Measurements from ENCODE around the gene RFX4.

RFX4 gene

DNA sequence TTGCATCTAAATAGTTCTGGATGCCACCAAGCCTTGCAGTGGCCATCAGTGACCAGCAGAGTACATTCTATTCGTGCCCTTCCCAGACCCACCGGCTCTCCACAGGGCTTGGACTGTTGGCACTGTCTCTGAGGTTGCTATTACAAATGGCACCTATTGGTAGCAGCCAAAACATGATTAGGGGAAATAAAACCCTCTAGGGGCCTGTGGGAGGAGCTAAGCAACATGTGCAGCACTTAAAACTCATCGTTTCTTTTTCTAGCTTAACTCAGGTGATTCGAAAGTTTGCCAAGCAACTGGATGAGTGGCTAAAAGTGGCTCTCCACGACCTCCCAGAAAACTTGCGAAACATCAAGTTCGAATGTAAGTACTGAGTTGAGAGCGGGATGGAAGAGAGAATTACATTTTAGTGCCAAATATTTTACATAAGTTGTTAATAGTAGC, 126.3 kb downstream of the RFX4 start:
- H3K9ac ChIP-seq (ENCODE audit: low read depth in 1 of 2, low read length in 2 of 2): no peak overlapping the region

GRCh38 chr12:106710143-106710893, 127.5 kb downstream of the RFX4 start:
- no peak overlapping the region for H3K27ac ChIP-seq (ENCODE audit: low read depth in 2 of 2, low read length in 2 of 2)

More for the DNA sequence above, 126.3 kb downstream of the RFX4 start:
- no peak overlapping the region for H3K27ac ChIP-seq (ENCODE audit: low read depth in 2 of 2, low read length in 2 of 2)
- no peaks in the 10 kb centered on the region for H3K36me3 ChIP-seq (ENCODE audit: control insufficient read depth in 2 of 2, insufficient read depth in 2 of 2, low read length in 2 of 2)
- H3K9me3 ChIP-seq (ENCODE audit: control insufficient read depth in 2 of 2, low read length in 2 of 2): no peaks in the 10 kb centered on the region
- no peaks in the 10 kb centered on the region for H3K27me3 ChIP-seq (ENCODE audit: control insufficient read depth in 2 of 2, insufficient read depth in 2 of 2, low read length in 2 of 2)
- H3K4me1 ChIP-seq (ENCODE audit: control insufficient read depth in 2 of 2, insufficient read depth in 2 of 2, low read length in 2 of 2): peaks cover 7 to 13% of the 10 kb centered on the region in 2 donors
- H3K4me3 ChIP-seq (ENCODE audit: low read length in 2 of 2): no peak overlapping the region

GRCh38 chr12:106711316-106711715, 128.5 kb downstream of the RFX4 start:
- H3K9me3 ChIP-seq (ENCODE audit: control insufficient read depth in 2 of 2, low read length in 2 of 2): no peaks in the 10 kb centered on the region
- H3K4me1 ChIP-seq (ENCODE audit: control insufficient read depth in 2 of 2, insufficient read depth in 2 of 2, low read length in 2 of 2): peaks cover 7 to 16% of the 10 kb centered on the region in 2 donors
- H3K4me3 ChIP-seq (ENCODE audit: low read length in 2 of 2): no peak overlapping the region
- H3K36me3 ChIP-seq (ENCODE audit: control insufficient read depth in 2 of 2, insufficient read depth in 2 of 2, low read length in 2 of 2): no peaks in the 10 kb centered on the region
- no peak overlapping the region for H3K9ac ChIP-seq (ENCODE audit: low read depth in 1 of 2, low read length in 2 of 2)
- no peak overlapping the region for H3K27ac ChIP-seq (ENCODE audit: low read depth in 2 of 2, low read length in 2 of 2)
- H3K27me3 ChIP-seq (ENCODE audit: control insufficient read depth in 2 of 2, insufficient read depth in 2 of 2, low read length in 2 of 2): no peaks in the 10 kb centered on the region

More at GRCh38 chr12:106710143-106710893, 127.5 kb downstream of the RFX4 start:
- Histone ChIP-seq H3K9ac (ENCODE audit: low read depth in 1 of 2, low read length in 2 of 2) (no peak overlapping the region), H3K27me3 (ENCODE audit: control insufficient read depth in 2 of 2, insufficient read depth in 2 of 2, low read length in 2 of 2) (no peaks in the 10 kb centered on the region), H3K4me3 (ENCODE audit: low read length in 2 of 2) (no peak overlapping the region), H3K9me3 (ENCODE audit: control insufficient read depth in 2 of 2, low read length in 2 of 2) (no peaks in the 10 kb centered on the region), H3K4me1 (ENCODE audit: control insufficient read depth in 2 of 2, insufficient read depth in 2 of 2, low read length in 2 of 2) (peaks cover 7 to 13% of the 10 kb centered on the region in 2 donors), H3K36me3 (ENCODE audit: control insufficient read depth in 2 of 2, insufficient read depth in 2 of 2, low read length in 2 of 2) (no peaks in the 10 kb centered on the region)

DNA sequence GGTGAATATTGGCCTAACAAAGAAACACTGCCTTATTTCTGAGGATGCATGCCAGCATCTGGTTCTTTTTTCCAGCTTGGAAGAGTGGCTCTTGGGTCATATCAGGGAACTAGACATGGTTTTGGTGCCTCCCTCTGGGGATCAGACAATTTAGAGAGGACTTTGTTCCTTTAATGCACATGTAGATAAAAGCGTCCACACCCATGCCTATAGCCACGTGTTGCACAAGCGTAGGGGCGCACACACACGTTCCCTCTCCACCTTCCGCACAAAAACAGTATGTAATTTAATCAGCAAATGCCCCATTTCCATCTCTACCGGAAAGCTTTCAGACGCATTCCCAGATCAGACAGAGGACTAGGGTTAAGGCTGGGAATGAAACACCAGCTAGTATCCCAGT, 130.0 kb downstream of the RFX4 start:
- no peaks in the 10 kb centered on the region for H3K9me3 ChIP-seq (ENCODE audit: control insufficient read depth in 2 of 2, low read length in 2 of 2)
- no peaks in the 10 kb centered on the region for H3K27me3 ChIP-seq (ENCODE audit: control insufficient read depth in 2 of 2, insufficient read depth in 2 of 2, low read length in 2 of 2)
- no peak overlapping the region for H3K4me3 ChIP-seq (ENCODE audit: low read length in 2 of 2)
- H3K36me3 ChIP-seq (ENCODE audit: control insufficient read depth in 2 of 2, insufficient read depth in 2 of 2, low read length in 2 of 2): no peaks in the 10 kb centered on the region
- peaks cover 7 to 16% of the 10 kb centered on the region in 2 donors for H3K4me1 ChIP-seq (ENCODE audit: control insufficient read depth in 2 of 2, insufficient read depth in 2 of 2, low read length in 2 of 2)
- peak overlapping the region in 1 of 2 donors; percentile 12 for H3K27ac ChIP-seq (ENCODE audit: low read depth in 2 of 2, low read length in 2 of 2)
- no peak overlapping the region for H3K9ac ChIP-seq (ENCODE audit: low read depth in 1 of 2, low read length in 2 of 2)

- H3K4me3 ChIP-seq (ENCODE audit: low read length in 2 of 2): no peak overlapping the region
- H3K27me3 ChIP-seq (ENCODE audit: control insufficient read depth in 2 of 2, insufficient read depth in 2 of 2, low read length in 2 of 2): peaks cover 0 to 2% of the 10 kb centered on the region in 2 donors
- H3K4me1 ChIP-seq (ENCODE audit: control insufficient read depth in 2 of 2, insufficient read depth in 2 of 2, low read length in 2 of 2): peaks cover 7 to 16% of the 10 kb centered on the region in 2 donors
- H3K9me3 ChIP-seq (ENCODE audit: control insufficient read depth in 2 of 2, low read length in 2 of 2): no peaks in the 10 kb centered on the region
- H3K9ac ChIP-seq (ENCODE audit: low read depth in 1 of 2, low read length in 2 of 2): no peak overlapping the region
- H3K36me3 ChIP-seq (ENCODE audit: control insufficient read depth in 2 of 2, insufficient read depth in 2 of 2, low read length in 2 of 2): no peaks in the 10 kb centered on the region
- no peak overlapping the region for H3K27ac ChIP-seq (ENCODE audit: low read depth in 2 of 2, low read length in 2 of 2)
Measured at GRCh38 chr12:106714926-106715325, 132.1 kb downstream of the RFX4 start.

DNA sequence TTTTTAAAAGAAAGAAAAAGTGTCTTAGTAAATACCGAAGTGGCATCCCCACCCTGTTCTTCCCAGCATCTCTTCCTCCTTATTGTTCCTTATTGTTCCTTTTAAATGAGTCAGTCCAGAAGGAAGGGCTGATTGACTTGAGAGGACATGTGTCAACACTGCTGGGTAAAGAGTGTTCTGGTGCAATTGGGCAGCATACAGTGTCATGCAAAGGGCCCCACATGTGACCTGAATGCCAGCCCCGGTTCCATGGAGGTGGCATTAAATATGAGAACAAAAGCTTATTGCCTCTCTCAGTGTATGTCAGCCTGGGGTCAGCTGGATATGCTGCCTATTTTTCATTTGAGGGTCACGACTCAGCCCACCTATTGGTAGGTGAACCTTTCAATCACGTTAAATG, 132.8 kb downstream of the RFX4 start:
- Histone ChIP-seq H3K27me3 (ENCODE audit: control insufficient read depth in 2 of 2, insufficient read depth in 2 of 2, low read length in 2 of 2) (peaks cover 0 to 2% of the 10 kb centered on the region in 2 donors), H3K4me1 (ENCODE audit: control insufficient read depth in 2 of 2, insufficient read depth in 2 of 2, low read length in 2 of 2) (peaks cover 7 to 16% of the 10 kb centered on the region in 2 donors), H3K27ac (ENCODE audit: low read depth in 2 of 2, low read length in 2 of 2) (peak overlapping the region in 1 of 2 donors; percentile 17), H3K9me3 (ENCODE audit: control insufficient read depth in 2 of 2, low read length in 2 of 2) (no peaks in the 10 kb centered on the region), H3K9ac (ENCODE audit: low read depth in 1 of 2, low read length in 2 of 2) (no peak overlapping the region), H3K36me3 (ENCODE audit: control insufficient read depth in 2 of 2, insufficient read depth in 2 of 2, low read length in 2 of 2) (no peaks in the 10 kb centered on the region), H3K4me3 (ENCODE audit: low read length in 2 of 2) (no peak overlapping the region)

GRCh38 chr12:106717673-106718072, 134.9 kb downstream of the RFX4 start:
- Histone ChIP-seq H3K27me3 (ENCODE audit: control insufficient read depth in 2 of 2, insufficient read depth in 2 of 2, low read length in 2 of 2) (peaks cover 0 to 2% of the 10 kb centered on the region in 2 donors), H3K36me3 (ENCODE audit: control insufficient read depth in 2 of 2, insufficient read depth in 2 of 2, low read length in 2 of 2) (no peaks in the 10 kb centered on the region), H3K27ac (ENCODE audit: low read depth in 2 of 2, low read length in 2 of 2) (no peak overlapping the region), H3K4me1 (ENCODE audit: control insufficient read depth in 2 of 2, insufficient read depth in 2 of 2, low read length in 2 of 2) (peaks cover under 1 to 8% of the 10 kb centered on the region in 2 donors), H3K4me3 (ENCODE audit: low read length in 2 of 2) (no peak overlapping the region), H3K9ac (ENCODE audit: low read depth in 1 of 2, low read length in 2 of 2) (no peak overlapping the region), H3K9me3 (ENCODE audit: control insufficient read depth in 2 of 2, low read length in 2 of 2) (no peaks in the 10 kb centered on the region)

- H3K36me3 ChIP-seq (ENCODE audit: control insufficient read depth in 2 of 2, insufficient read depth in 2 of 2, low read length in 2 of 2): no peaks in the 10 kb centered on the region
- H3K27ac ChIP-seq (ENCODE audit: low read depth in 2 of 2, low read length in 2 of 2): no peak overlapping the region
- H3K9ac ChIP-seq (ENCODE audit: low read depth in 1 of 2, low read length in 2 of 2): no peak overlapping the region
- H3K4me3 ChIP-seq (ENCODE audit: low read length in 2 of 2): no peak overlapping the region
- H3K4me1 ChIP-seq (ENCODE audit: control insufficient read depth in 2 of 2, insufficient read depth in 2 of 2, low read length in 2 of 2): peaks cover 0 to 3% of the 10 kb centered on the region in 2 donors
- peaks cover 0 to 2% of the 10 kb centered on the region in 2 donors for H3K27me3 ChIP-seq (ENCODE audit: control insufficient read depth in 2 of 2, insufficient read depth in 2 of 2, low read length in 2 of 2)
- H3K9me3 ChIP-seq (ENCODE audit: control insufficient read depth in 2 of 2, low read length in 2 of 2): no peaks in the 10 kb centered on the region
Measured at GRCh38 chr12:106719879-106720278, 137.1 kb downstream of the RFX4 start.

GRCh38 chr12:106720696-106721095, 137.9 kb downstream of the RFX4 start:
- Histone ChIP-seq H3K9ac (ENCODE audit: low read depth in 1 of 2, low read length in 2 of 2) (no peak overlapping the region), H3K27me3 (ENCODE audit: control insufficient read depth in 2 of 2, insufficient read depth in 2 of 2, low read length in 2 of 2) (peaks cover 0 to 2% of the 10 kb centered on the region in 2 donors), H3K27ac (ENCODE audit: low read depth in 2 of 2, low read length in 2 of 2) (no peak overlapping the region)

DNA sequence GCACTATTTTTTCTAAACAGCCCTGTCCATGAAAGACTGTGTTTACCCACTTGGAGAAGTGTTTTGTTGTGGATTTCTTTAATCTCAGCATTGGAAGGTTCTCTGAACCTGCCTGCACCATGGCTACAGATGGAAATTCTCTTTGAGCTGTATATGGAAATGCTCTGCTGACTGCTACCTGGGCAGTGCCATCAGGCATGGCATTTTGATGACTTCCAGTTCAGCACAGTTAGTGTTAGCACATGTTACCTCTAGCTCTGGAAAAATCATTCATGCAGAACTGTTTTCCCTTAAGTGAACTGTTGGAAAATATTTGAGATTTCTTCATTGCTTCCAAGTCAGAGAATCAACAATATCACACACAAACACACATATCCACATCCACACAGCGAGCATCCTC, 139.1 kb downstream of the RFX4 start:
- Histone ChIP-seq H3K27me3 (ENCODE audit: control insufficient read depth in 2 of 2, insufficient read depth in 2 of 2, low read length in 2 of 2) (peaks cover 0 to 2% of the 10 kb centered on the region in 2 donors), H3K36me3 (ENCODE audit: control insufficient read depth in 2 of 2, insufficient read depth in 2 of 2, low read length in 2 of 2) (no peaks in the 10 kb centered on the region), H3K4me3 (ENCODE audit: low read length in 2 of 2) (no peak overlapping the region), H3K4me1 (ENCODE audit: control insufficient read depth in 2 of 2, insufficient read depth in 2 of 2, low read length in 2 of 2) (no peaks in the 10 kb centered on the region), H3K9me3 (ENCODE audit: control insufficient read depth in 2 of 2, low read length in 2 of 2) (no peaks in the 10 kb centered on the region), H3K27ac (ENCODE audit: low read depth in 2 of 2, low read length in 2 of 2) (no peak overlapping the region), H3K9ac (ENCODE audit: low read depth in 1 of 2, low read length in 2 of 2) (no peak overlapping the region)

More at GRCh38 chr12:106720696-106721095, 137.9 kb downstream of the RFX4 start:
- peaks cover 0 to 1% of the 10 kb centered on the region in 2 donors for H3K4me1 ChIP-seq (ENCODE audit: control insufficient read depth in 2 of 2, insufficient read depth in 2 of 2, low read length in 2 of 2)
- no peaks in the 10 kb centered on the region for H3K36me3 ChIP-seq (ENCODE audit: control insufficient read depth in 2 of 2, insufficient read depth in 2 of 2, low read length in 2 of 2)
- H3K9me3 ChIP-seq (ENCODE audit: control insufficient read depth in 2 of 2, low read length in 2 of 2): no peaks in the 10 kb centered on the region
- no peak overlapping the region for H3K4me3 ChIP-seq (ENCODE audit: low read length in 2 of 2)
